ENCODE data around the gene HM13. TPM values are rescaled to one million over a fixed set of nuclear protein-coding genes. Genes with fewer than 3 reads are reported as not detected.
"Not testable (repeated sequence)": the region's sequence is repeated elsewhere in the genome, so short reads cannot be mapped to it uniquely, and the experiment has no call there.

The HM13 gene
- total RNA-seq, 1 donor from 2014 or later = 53.3 TPM

DNA sequence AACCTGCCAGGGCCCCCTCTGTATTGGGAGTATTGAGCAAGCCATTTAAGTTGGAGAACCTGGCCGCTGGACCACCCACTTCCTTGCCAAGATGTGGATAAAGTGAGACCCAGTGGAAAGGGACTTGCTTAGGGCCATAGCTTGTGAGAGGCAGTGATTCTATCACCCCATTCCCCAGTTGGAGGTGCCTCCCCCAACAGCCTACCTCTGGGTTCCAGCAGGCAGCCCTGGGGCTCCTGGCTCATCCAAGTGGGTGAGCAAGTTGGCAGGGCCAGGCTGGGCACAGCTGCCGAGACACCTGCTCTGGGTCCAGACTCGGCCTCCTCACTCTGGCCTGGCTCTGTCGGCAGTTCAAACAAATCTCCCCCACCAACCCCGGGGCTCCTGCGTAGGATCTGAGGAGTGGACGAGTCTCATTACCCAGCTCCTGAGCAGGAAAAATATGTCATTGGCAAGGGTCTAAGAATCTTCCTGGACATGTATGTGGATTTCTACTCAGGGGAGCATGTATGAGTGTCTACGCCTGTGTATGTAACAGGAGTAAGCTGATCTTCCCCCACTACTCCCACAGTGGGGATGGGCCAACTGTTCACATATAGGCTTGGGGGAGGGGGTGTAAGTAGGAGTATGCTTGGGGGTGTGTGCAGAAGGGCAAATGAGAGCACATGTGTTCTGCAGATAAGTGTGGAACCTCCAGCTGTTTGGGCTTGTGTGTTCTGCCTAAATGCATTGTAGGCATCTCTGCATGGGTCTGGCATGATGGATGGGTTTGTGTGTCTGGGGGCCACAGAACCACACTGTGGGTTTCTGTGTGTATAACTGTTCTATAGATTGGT is 92.8 kb downstream of the HM13 start:
- no peak for DNase-seq (ENCODE audit: low read depth, low spot score)

DNA sequence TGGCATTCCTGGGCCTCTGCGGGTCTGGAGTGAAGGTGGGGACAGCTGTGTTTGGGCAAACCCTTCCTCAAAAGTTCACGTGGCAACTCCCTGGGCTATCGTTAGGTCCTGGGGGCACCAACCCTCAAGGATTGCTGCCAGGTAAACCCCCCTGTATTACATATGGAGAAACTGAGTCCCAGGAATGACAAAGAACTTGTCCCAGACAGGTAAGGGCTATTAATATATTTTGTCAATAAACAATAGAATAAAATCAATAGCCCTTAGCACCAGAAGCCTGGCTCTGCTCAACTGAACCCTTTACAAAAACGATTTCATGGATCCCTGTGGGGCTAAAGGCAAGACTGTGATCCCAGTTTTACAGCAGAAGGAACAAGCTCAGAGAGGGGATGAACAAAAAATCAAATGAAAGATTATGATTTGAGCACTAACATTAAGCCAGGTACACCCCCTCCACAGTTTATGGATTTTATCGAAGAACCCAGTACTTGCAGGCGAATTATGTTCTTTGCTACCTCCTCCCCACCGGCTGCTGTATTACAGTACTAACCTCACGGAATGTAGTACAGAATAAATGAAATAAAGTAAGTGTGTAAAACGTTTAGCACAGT is 93.5 kb downstream of the HM13 start:
- DNase-seq (ENCODE audit: low read depth, low spot score) = no peak

DNA sequence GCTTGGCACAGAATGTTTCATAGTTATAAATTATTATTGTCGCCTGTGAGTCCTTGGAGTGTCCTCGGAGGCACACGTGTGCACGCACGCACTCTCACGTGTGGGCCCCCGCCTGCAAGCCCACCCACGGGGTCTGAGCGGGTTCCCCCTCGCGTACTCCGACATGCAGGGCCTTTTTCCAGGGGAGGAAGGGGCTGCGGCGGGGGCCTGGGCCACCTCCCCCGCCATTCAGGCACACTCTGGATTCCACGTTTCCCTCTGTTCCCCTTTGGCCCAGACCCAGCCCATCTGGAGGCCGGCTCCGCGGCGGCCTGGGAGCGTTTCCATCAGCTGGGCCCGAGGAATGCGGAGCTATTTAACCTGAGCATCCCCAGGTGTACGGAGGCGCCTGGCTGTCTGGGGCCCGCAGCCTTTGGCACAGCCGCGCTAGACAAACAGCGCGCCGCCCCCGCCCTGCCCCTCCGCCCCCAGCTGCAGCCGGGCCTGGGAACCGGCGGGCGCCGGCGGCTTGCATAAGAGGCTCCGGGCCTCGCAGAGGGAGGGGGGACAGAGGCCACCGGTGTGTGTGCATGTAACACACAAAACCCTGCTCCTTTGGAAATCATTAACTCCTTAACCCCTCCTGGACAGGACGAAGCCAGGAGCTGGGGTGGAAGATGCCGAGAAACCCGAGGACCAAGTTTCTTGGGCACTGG is 94.2 kb downstream of the HM13 start:
- no peak for DNase-seq (ENCODE audit: low read depth, low spot score)

DNA sequence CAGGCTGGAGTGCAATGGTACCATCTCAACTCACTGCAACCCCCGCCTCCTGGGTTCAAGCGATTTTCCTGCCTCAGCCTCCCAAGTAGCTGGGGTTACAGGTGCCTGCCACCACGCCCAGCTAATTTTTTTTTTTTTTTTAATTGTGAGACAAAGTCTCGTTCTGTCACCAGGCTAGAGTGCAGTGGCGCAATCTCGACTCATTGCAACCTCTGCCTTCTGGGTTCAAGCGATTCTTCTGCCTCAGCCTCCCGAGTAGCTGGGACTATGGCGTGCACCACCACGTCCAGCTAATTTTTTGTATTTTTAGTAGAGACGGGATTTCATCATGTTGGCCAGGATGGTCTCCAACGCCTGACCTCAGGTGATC is 98.0 kb downstream of the HM13 start:
- not testable (repeated sequence) for DNase-seq (ENCODE audit: low read depth, low spot score)

DNA sequence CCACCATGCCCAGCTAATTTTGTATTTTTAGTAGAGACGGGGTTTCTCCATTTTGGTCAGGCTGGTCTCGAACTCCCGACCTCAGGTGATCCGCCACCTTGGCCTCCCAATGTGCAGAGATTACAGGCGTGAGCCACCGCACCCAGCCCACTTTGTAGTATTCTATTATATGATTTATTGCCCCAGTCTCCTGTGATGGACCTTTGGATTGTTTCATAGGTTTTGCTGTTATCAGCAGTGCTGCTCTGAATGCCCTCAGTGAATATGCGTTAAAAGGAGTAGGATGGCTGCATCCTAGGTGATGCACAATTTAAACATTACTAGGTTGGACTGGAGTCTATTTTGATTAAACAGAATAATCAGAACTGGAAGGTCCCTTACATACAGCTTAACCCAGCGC is 101.2 kb downstream of the HM13 start:
- DNase-seq (ENCODE audit: low read depth, low spot score) = no peak

DNA sequence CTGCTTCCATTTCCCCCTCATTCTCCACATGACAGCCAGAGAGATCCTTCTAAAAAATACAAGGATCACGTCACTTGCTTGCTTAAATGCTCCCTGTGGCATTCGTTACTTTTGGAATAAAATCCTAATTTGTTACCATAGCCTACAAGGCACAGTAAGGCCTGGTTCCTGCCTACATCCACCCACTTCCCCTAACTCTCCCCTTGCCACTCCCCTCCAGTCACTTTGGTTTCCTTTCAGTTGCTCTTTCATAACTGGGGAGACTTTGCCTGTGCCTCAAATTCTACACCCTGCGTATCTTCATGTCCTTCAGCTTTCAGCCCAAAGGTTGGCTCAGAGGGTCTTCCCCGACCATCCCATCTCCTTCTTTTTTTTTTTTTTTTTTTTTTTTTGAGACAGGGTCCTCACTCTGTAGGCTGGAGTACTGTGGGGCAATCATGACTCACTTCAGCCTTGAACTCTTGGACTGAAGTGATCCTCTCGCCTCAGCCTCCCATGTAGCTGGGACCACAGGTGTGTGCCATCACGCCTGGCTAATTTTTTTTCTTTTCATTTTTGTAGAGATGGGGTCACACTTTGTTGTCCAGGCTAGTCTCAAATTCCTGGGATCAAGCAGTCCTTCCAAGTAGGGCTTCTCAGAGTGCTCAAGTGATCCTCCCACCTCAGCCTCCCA is 103.3 kb downstream of the HM13 start:
- DNase-seq (ENCODE audit: low read depth, low spot score) = no peak

Other genes starting within 250 kb of the HM13 start
- gene DEFB116, start 205.9 kb upstream of the HM13 start, total RNA-seq = not detected in 2 replicates
- not detected in 2 replicates for gene DEFB118, start 145.8 kb upstream of the HM13 start, total RNA-seq
- gene DEFB119, start 123.9 kb upstream of the HM13 start, total RNA-seq = not detected in 2 replicates
- gene DEFB121, start 108.2 kb upstream of the HM13 start, total RNA-seq = not detected in 2 replicates
- not detected in 2 replicates for gene DEFB123, start 73.8 kb upstream of the HM13 start, total RNA-seq
- gene DEFB124, start 39.3 kb upstream of the HM13 start, total RNA-seq = not detected in 2 replicates
- 0.32 TPM in 1 of 2 replicates, not detected in the other for gene REM1, start 39.2 kb upstream of the HM13 start, total RNA-seq
- 180 and 213 TPM in 2 replicates for gene ID1, start 90.8 kb downstream of the HM13 start, total RNA-seq
- not detected in 2 replicates for gene COX4I2, start 123.5 kb downstream of the HM13 start, total RNA-seq
- gene BCL2L1, start 208.4 kb downstream of the HM13 start, total RNA-seq = 81.2 and 97.4 TPM in 2 replicates
- 39.3 and 82.0 TPM in 2 replicates for gene TPX2, start 224.8 kb downstream of the HM13 start, total RNA-seq

Data from pulmonary artery endothelial cell (primary cell).